Stimulated activated CD8-positive, alpha-beta memory T cell treated with anti-CD3 and anti-CD28 coated beads, Interleukin-7, amount 100 ng/mL, for 48 hours (primary cell): ENCODE results near the gene SZT2.

Source experiments
- DNase-seq, 2 donors: peaks; one replicate each; pipeline ENCODE4 v3.0.0-alpha.2; 2020; ENCODE audit warnings: low read depth in 1 of 2; ENCODE audit errors: extremely low read depth in 1 of 2

Gene SZT2

DNA sequence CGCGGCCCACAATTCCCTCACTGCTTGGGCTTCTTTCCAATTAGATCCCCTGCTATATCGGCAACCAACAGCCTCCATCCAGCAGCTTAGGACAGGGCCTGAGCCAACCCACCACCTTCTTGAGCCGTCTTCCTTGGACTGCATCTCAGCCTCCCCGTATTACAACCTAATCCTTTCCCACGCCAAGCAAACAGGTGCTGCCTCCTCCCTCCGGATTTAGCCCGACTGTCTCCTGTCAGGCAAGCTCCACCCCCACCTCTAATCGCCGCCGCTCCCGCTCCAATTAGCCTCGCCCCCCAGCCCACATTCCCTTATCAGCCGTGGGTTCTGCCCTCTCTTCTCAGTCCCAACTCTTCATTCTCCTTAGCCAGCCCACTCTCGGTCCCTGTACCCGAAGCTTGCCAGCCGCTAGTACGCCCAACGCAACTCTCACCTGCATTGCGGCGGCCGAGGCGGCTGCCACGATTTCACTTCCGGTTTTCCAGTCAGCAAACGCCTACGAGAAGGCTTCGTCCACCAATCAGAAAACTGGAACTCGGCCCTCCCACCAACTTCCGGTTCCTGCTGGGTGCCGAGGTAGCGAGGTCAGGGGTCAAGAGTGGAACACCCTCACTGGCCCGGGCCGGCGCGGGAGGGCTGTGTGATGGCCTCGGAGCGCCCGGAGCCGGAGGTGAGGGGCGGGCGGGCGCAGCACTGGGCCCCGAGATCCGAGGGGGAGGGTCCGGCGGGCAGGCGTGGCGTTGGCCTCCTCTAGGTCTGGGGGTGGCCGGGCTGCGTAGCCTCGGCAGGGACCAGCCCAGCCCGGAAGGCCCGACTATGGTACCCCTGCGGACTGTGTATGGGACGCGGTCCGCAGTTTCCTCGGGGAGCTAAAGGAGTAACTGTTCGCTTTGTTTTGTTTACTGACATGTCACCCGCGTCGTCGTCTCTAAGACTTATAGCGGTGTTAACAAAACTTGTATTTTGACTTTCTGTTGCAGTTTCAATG, at the start of gene SZT2, which contains the start of gene MED8:
Gene SZT2, plus strand, starts transcription at position 574 of the 988 bp plus-strand sequence. Its CDS starts 70 bp downstream, at position 644.
Gene MED8, minus strand, starts transcription at position 475 of the 988 bp plus-strand sequence. Its CDS starts 36 bp downstream, at position 439.
- DNase-seq: peak; percentile 84 to 91

- no peak for DNase-seq
Measured at GRCh38 chr1:43340559-43340958, 49.1 kb upstream of the SZT2 start.

- no peak for DNase-seq
Measured at GRCh38 chr1:43344267-43344850, 45.3 kb upstream of the SZT2 start.

- no peak for DNase-seq
Measured at GRCh38 chr1:43345120-43345519, 44.6 kb upstream of the SZT2 start.

- DNase-seq: no peak
Measured at GRCh38 chr1:43346636-43347035, 43.1 kb upstream of the SZT2 start.

GRCh38 chr1:43348343-43348808, 41.3 kb upstream of the SZT2 start:
- no peak for DNase-seq

DNA sequence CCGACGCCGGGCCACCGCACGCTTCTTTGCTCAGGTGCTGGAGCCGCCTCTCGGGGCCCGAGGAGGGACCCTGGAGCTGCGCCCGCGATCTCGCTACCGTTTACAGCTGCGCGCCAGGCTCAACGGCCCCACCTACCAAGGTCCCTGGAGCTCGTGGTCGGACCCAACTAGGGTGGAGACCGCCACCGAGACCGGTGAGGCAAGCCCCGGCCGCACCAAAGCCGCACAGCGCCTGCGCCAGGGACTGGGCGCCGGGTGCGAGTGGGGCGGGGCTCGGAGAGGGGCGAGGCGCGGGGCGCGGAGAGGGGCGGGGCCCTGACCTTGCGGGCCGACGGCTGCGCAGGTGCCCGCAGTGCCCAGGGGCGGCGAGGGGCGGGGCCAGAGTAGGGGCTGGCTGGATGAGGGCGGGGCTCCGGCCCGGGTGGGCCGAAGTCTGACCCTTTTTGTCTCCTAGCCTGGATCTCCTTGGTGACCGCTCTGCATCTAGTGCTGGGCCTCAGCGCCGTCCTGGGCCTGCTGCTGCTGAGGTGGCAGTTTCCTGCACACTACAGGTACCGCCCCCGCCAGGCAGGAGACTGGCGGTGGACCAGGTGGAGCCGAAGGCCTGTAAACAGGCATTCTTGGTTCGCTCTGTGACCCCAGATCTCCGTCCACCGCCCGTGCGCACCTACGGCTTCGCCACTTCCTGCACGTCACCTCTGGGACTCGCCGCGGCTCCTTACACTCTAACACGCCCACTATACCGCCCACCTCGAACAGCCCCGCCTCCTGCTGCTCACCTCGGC, 40.7 kb upstream of the SZT2 start:
- DNase-seq: peak in 1 of 2 donors; percentile 23

GRCh38 chr1:43349594-43350306, 39.9 kb upstream of the SZT2 start:
- no peak for DNase-seq

- DNase-seq: no peak
Measured at GRCh38 chr1:43350976-43351375, 38.7 kb upstream of the SZT2 start.

DNA sequence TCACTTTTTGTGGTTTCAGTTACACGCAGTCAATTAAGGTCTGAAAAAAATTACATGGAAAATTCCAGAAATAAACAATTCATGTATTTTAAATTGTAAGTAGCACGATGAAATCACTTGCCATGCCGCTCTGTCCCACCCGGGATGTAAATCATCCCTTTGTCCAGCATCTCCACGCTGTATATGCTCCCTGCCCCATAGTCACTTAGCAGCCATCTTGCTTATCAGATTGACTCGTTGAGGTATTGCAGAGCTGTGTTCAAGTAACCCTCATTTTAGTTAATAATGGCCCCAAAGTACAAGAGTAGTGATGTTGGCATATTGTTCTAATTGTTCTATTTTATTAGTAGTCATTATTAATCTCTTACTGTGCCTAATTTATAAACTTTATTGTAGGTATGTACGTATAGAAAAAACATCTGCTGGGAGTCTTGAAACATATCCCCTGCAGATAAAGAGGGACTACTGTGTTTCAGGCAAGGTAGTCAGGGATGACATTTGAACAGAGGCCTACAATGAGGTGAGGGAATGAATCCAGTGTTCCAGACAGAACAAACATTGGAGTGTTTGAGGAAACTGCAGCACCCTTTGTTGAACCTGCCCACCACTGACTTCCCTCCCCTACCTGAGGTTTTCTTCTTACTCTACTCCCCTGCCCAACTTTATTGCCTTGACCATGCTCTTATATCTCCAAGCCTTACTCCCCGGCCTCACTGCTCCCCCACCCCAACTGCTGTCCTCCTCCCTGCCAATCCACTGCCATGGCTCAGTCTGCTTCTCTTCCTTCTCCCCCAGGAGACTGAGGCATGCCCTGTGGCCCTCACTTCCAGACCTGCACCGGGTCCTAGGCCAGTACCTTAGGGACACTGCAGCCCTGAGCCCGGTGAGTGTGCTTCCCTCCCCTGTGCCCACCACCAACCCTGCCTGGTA, 38.0 kb upstream of the SZT2 start:
- no peak for DNase-seq

DNA sequence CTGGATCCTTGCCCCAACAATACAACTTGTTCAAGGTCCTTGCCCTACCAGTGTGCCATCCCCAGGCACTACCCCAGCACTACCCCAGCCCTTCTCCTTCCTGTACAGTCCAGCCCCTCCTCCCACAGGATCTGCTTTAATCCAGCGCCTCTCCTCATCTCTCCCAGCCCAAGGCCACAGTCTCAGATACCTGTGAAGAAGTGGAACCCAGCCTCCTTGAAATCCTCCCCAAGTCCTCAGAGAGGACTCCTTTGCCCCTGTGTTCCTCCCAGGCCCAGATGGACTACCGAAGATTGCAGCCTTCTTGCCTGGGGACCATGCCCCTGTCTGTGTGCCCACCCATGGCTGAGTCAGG, 37.4 kb upstream of the SZT2 start:
- no peak for DNase-seq

DNA sequence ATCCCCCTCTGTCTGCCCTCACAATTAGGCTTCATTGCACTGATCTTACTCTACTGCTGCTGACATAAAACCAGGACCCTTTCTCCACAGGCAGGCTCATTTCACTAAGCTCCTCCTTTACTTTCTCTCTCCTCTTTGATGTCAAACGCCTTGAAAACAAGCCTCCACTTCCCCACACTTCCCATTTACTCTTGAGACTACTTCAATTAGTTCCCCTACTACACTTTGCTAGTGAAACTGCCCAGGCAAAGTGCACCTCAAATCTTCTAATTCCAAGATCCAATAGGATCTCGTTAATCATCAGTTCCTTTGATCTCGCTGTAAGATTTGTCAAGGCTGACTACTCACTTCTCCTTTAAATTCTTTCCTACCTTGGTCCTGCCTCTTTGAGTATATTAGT, 36.8 kb upstream of the SZT2 start:
- no peak for DNase-seq

DNA sequence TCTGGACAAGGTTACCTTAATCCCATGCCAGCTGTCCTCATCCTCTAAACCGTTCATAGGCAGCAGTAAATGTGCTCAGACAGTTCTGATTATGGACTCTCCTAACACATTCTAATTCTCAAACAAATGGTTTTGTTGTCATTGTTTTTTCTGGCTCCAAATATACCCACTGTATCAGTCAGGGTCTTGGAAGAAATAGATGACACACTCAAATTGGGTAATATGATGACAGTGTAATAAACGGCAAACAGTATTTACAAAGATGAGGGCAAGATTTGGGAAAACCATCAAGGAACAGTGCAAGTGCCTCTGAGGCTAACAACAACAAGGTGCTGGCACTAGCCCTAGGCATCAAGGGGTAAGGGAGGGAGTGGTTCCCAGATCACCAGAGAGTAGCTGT, 35.2 kb upstream of the SZT2 start:
- no peak for DNase-seq

- no peak for DNase-seq
Measured at GRCh38 chr1:43354936-43355335, 34.8 kb upstream of the SZT2 start.

- DNase-seq: no peak
Measured at GRCh38 chr1:43357251-43357650, 32.4 kb upstream of the SZT2 start.

DNA sequence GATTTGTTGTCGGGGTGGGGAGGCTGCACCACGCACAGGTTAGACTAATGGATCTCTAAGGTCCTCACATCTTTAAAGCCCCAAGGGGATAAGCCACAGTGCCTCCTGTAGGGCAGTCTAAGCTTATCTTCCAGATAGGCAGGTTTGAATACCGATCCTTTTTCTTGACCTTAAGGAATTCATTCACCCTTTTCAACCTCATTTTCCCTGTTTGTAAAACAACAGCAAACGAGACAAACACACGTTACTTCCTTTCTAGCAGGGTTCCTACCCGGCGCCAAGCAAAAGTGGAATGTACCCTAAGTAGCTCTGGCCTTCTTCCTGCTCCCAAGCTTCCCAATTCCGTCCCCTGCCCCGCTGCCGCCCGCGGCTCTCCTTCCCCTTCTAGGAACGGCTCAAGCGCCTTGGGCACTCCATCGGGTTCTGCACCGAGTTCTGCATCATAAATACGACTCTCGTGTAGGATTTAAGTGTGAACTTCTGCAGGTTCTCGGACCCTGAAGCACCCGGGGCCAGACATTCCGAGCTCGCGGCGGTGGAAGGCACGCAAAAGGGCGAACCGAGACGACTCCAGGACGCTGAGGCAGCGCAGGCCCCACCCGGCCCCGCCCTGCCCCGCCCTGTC, 31.5 kb upstream of the SZT2 start:
- no peak for DNase-seq

DNA sequence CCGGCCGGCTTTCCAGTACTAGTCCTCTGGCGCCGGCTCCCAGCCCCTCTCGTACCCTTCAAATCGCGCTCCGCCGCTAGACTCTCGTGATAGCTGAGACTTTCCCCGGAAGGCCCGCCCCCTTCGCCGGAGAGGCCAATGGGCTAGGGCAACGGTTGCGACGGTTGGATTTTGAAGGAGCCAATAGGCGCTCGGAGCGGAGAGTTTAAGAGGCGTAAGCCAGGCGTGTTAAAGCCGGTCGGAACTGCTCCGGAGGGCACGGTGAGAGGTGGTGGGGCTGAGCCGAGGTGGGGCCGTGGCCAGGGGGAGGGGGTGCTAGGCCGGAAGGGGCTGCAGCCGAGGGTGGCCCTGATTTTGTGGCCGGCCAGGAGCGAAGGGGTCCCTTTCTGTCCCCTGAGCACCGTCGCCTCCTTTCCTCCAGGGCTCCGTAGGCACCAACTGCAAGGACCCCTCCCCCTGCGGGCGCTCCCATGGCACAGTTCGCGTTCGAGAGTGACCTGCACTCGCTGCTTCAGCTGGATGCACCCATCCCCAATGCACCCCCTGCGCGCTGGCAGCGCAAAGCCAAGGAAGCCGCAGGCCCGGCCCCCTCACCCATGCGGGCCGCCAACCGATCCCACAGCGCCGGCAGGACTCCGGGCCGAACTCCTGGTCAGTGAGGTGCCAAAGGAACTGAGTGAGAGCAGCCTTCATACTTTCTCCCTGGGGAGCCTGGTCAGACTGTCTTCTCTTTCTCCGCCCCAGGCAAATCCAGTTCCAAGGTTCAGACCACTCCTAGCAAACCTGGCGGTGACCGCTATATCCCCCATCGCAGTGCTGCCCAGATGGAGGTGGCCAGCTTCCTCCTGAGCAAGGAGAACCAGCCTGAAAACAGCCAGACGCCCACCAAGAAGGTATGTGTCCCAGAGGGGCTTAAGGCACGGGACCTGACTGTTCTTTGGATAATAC, 30.7 kb upstream of the SZT2 start, which contains the start of gene CDC20:
Gene CDC20, plus strand, starts transcription at position 236 of the 948 bp plus-strand sequence. Its CDS starts 235 bp downstream, at position 471.
- DNase-seq: peak; percentile 99

- DNase-seq: no peak
Measured at GRCh38 chr1:43359696-43360095, 30.0 kb upstream of the SZT2 start.
